ENCODE data around the gene CARS2. TPM values are rescaled to one million over a fixed set of nuclear protein-coding genes. Genes with fewer than 3 reads are reported as not detected.

Gene CARS2
- total and polyA plus RNA-seq, 2 donors (not counting 3 experiments of a cell fraction or from before 2014, with no cell fraction given), result 42.0 to 51.2 TPM

DNA sequence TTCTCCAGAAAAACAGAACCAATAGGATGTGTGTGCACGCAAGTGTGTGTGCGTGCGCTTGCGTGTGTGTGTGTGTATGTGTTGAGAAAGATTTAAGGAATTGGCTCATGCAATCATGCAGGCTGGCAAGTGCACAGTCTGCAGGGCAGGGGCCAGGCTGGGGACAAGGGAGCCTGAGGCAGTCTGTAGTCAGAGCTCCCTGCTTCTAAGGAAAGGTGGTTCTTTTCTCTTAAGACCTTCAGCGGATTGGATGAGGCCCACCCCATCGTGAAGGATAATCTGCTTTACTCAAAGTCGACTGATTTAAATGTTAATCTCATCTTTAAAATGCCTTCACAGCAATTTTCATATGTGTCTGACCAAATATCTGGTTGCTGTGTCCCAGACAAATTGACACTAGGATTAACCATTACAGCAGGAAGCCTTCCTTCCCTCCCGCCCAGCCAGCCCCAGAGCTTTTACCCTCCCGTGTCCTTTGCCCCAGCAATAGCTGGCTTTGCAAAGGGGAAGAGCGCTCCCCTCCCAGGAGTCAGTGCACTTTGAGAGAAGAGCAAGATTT lies 105.6 kb downstream of the CARS2 start:
- no peak overlapping the region for H3K4me2 ChIP-seq (ENCODE audit: insufficient read depth, low read length)
- ChIA-PET CTCF (interaction anchor here (1.1 kb wide), 1 partner anchor 145 kb away, joined by 3 read pairs; no protein-coding TSS in a partner anchor), POLR2A (no interaction called here)
- no peaks in the 10 kb centered on the region for H3K36me3 ChIP-seq (ENCODE audit: control insufficient read depth in 2 of 2, extremely low read depth in 1 of 2, insufficient read depth in 2 of 2, low read length in 2 of 2)
- no peaks in the 10 kb centered on the region for H3K9me3 ChIP-seq (replicated peaks; ENCODE audit: control insufficient read depth, insufficient read depth, low read length)
- intact Hi-C loops (cut with micrococcal nuclease), result no loop called here
- peaks cover 4 to 7% of the 10 kb centered on the region in 2 experiments for H3K27me3 ChIP-seq (ENCODE audit: control insufficient read depth in 2 of 2, insufficient read depth in 2 of 2, low read length in 2 of 2)
- no peak overlapping the region for H3K4me3 ChIP-seq (replicated peaks in 1 of 3; ENCODE audit: insufficient read depth in 1 of 3, low read depth in 1 of 3, low read length in 3 of 3)
- FAIRE-seq (no peak), DNase-seq (ENCODE audit: low read depth, low spot score) (no peak)
- no peak overlapping the region for H3K27ac ChIP-seq (ENCODE audit: insufficient read depth, low read depth, low read length)
- no peaks in the 10 kb centered on the region for H3K9me1 ChIP-seq (replicated peaks; ENCODE audit: control insufficient read depth, extremely low read depth, insufficient read depth, low read length)
- H3K4me1 ChIP-seq (ENCODE audit: control insufficient read depth, extremely low read depth, insufficient read depth, low read length), result no peaks in the 10 kb centered on the region
- dilution Hi-C loops (cut with MboI; ENCODE audit: extremely low pct_ligation_motif_present, low sequenced_read_pairs), result no loop called here
- no peak overlapping the region for H3K9ac ChIP-seq (replicated peaks; ENCODE audit: extremely low read depth, insufficient read depth, low read length)
- TF ChIP-seq GATA2 (IDR thresholded peaks at IDR 0.05; ENCODE audit: insufficient read depth, insufficient read length, low read depth, low read length) (no peak), EZH2 (IDR thresholded peaks at IDR 0.05; ENCODE audit: borderline replicate concordance, low read depth, low read length, severe bottlenecking) (no peak), POLR2AphosphoS5 (IDR thresholded peaks at IDR 0.05; ENCODE audit: insufficient read depth, low read depth, low read length) (no peak), FOS (IDR thresholded peaks at IDR 0.05; ENCODE audit: borderline replicate concordance, insufficient read depth, low read length) (no peak), MYC (IDR thresholded peaks at IDR 0.05; ENCODE audit: low read depth, low read length) (no peak), POLR2A (IDR thresholded peaks at IDR 0.05; ENCODE audit: low read depth, low read length) (no peak), JUN (IDR thresholded peaks at IDR 0.05; ENCODE audit: borderline replicate concordance, insufficient read depth, insufficient read length, low read depth) (no peak)
- TF ChIP-seq, protein P1, sequence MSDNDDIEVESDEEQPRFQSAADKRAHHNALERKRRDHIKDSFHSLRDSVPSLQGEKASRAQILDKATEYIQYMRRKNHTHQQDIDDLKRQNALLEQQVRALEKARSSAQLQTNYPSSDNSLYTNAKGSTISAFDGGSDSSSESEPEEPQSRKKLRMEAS (IDR thresholded peaks at IDR 0.05; ENCODE audit: insufficient read depth, insufficient read length), result no peak
- TF ChIP-seq, protein P2, sequence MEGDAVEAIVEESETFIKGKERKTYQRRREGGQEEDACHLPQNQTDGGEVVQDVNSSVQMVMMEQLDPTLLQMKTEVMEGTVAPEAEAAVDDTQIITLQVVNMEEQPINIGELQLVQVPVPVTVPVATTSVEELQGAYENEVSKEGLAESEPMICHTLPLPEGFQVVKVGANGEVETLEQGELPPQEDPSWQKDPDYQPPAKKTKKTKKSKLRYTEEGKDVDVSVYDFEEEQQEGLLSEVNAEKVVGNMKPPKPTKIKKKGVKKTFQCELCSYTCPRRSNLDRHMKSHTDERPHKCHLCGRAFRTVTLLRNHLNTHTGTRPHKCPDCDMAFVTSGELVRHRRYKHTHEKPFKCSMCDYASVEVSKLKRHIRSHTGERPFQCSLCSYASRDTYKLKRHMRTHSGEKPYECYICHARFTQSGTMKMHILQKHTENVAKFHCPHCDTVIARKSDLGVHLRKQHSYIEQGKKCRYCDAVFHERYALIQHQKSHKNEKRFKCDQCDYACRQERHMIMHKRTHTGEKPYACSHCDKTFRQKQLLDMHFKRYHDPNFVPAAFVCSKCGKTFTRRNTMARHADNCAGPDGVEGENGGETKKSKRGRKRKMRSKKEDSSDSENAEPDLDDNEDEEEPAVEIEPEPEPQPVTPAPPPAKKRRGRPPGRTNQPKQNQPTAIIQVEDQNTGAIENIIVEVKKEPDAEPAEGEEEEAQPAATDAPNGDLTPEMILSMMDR (IDR thresholded peaks at IDR 0.05; ENCODE audit: extremely low read depth in 1 of 2, insufficient read depth in 1 of 2, low read depth in 1 of 2, low read length in 2 of 2), result no peak
- BruUV-seq (replicated peaks), result no TSS peak
- no peaks in the 10 kb centered on the region for H4K20me1 ChIP-seq (replicated peaks; ENCODE audit: control insufficient read depth, extremely low read depth, insufficient read depth, low read length)
- H2AFZ ChIP-seq (ENCODE audit: low read depth, low read length), result no peak overlapping the region
- H3K79me2 ChIP-seq (ENCODE audit: control insufficient read depth, insufficient read depth, low read length), result no peaks in the 10 kb centered on the region
